Measurements from ENCODE around the gene RSRC1.

DNA sequence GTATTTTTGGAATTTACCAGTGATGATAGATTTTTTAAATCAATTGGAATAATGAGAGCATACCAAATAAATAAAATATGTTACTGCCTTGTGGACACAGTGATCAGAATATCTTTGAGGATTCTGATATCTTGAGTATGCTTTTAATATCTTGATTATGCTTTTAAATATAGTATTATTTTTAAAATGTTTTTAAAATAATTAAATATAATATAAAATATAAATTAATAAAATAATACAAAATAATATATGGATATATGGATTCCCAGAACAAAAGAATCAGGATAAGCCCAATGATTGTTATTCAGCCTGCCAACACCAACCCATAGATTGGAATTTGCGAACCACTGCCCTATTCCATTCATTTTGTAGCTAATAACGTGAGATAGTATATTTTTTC lies 369.2 kb downstream of the RSRC1 start:
- no peak for TF ChIP-seq RNF2 (IDR thresholded peaks at IDR 0.05; ENCODE audit: borderline replicate concordance, low read depth, low read length, missing control alignments, poor library complexity, severe bottlenecking)
- TF ChIP-seq POLR2A (IDR thresholded peaks at IDR 0.05; ENCODE audit: control extremely low read depth in 1 of 2, low read depth in 2 of 2, low read length in 2 of 2), result no peak
- no peak for TF ChIP-seq CTCF (IDR thresholded peaks at IDR 0.05; ENCODE audit: control extremely low read depth in 1 of 3, insufficient read depth in 1 of 3, low read depth in 1 of 3, low read length in 3 of 3)
- TF ChIP-seq, protein P1, sequence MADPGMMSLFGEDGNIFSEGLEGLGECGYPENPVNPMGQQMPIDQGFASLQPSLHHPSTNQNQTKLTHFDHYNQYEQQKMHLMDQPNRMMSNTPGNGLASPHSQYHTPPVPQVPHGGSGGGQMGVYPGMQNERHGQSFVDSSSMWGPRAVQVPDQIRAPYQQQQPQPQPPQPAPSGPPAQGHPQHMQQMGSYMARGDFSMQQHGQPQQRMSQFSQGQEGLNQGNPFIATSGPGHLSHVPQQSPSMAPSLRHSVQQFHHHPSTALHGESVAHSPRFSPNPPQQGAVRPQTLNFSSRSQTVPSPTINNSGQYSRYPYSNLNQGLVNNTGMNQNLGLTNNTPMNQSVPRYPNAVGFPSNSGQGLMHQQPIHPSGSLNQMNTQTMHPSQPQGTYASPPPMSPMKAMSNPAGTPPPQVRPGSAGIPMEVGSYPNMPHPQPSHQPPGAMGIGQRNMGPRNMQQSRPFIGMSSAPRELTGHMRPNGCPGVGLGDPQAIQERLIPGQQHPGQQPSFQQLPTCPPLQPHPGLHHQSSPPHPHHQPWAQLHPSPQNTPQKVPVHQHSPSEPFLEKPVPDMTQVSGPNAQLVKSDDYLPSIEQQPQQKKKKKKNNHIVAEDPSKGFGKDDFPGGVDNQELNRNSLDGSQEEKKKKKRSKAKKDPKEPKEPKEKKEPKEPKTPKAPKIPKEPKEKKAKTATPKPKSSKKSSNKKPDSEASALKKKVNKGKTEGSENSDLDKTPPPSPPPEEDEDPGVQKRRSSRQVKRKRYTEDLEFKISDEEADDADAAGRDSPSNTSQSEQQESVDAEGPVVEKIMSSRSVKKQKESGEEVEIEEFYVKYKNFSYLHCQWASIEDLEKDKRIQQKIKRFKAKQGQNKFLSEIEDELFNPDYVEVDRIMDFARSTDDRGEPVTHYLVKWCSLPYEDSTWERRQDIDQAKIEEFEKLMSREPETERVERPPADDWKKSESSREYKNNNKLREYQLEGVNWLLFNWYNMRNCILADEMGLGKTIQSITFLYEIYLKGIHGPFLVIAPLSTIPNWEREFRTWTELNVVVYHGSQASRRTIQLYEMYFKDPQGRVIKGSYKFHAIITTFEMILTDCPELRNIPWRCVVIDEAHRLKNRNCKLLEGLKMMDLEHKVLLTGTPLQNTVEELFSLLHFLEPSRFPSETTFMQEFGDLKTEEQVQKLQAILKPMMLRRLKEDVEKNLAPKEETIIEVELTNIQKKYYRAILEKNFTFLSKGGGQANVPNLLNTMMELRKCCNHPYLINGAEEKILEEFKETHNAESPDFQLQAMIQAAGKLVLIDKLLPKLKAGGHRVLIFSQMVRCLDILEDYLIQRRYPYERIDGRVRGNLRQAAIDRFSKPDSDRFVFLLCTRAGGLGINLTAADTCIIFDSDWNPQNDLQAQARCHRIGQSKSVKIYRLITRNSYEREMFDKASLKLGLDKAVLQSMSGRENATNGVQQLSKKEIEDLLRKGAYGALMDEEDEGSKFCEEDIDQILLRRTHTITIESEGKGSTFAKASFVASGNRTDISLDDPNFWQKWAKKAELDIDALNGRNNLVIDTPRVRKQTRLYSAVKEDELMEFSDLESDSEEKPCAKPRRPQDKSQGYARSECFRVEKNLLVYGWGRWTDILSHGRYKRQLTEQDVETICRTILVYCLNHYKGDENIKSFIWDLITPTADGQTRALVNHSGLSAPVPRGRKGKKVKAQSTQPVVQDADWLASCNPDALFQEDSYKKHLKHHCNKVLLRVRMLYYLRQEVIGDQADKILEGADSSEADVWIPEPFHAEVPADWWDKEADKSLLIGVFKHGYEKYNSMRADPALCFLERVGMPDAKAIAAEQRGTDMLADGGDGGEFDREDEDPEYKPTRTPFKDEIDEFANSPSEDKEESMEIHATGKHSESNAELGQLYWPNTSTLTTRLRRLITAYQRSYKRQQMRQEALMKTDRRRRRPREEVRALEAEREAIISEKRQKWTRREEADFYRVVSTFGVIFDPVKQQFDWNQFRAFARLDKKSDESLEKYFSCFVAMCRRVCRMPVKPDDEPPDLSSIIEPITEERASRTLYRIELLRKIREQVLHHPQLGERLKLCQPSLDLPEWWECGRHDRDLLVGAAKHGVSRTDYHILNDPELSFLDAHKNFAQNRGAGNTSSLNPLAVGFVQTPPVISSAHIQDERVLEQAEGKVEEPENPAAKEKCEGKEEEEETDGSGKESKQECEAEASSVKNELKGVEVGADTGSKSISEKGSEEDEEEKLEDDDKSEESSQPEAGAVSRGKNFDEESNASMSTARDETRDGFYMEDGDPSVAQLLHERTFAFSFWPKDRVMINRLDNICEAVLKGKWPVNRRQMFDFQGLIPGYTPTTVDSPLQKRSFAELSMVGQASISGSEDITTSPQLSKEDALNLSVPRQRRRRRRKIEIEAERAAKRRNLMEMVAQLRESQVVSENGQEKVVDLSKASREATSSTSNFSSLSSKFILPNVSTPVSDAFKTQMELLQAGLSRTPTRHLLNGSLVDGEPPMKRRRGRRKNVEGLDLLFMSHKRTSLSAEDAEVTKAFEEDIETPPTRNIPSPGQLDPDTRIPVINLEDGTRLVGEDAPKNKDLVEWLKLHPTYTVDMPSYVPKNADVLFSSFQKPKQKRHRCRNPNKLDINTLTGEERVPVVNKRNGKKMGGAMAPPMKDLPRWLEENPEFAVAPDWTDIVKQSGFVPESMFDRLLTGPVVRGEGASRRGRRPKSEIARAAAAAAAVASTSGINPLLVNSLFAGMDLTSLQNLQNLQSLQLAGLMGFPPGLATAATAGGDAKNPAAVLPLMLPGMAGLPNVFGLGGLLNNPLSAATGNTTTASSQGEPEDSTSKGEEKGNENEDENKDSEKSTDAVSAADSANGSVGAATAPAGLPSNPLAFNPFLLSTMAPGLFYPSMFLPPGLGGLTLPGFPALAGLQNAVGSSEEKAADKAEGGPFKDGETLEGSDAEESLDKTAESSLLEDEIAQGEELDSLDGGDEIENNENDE (IDR thresholded peaks at IDR 0.05; ENCODE audit: insufficient replicate concordance, low read length), result no peak
- TF ChIP-seq MAFK (IDR thresholded peaks at IDR 0.05; ENCODE audit: low read depth, low read length), result no peak
- TF ChIP-seq EZH2 (IDR thresholded peaks at IDR 0.05; ENCODE audit: low read depth, low read length, severe bottlenecking), result no peak
- TF ChIP-seq USF2 (IDR thresholded peaks at IDR 0.05; ENCODE audit: low read length), result no peak
- TF ChIP-seq BCL11A (IDR thresholded peaks at IDR 0.05; ENCODE audit: low read depth in 2 of 2, low read length in 2 of 2), result no peak
- TF ChIP-seq NRF1 (IDR thresholded peaks at IDR 0.05; ENCODE audit: low read depth, low read length), result no peak
- no peak for TF ChIP-seq MAX (IDR thresholded peaks at IDR 0.05)
- TF ChIP-seq YY1 (IDR thresholded peaks at IDR 0.05; ENCODE audit: low read depth, low read length), result no peak

Data from H1 (cell line).